A549 (cell line): ENCODE measurements around the gene CUL7.

Experiments used
- BHLHE40 ChIP-seq: IDR thresholded peaks from 2 replicates; pipeline ENCODE4 v1.6.1; 2012; ENCODE audit warnings: low read depth, low read length, inconsistent platforms
- CHD2 ChIP-seq: fragments of 150-350 bp; IDR thresholded peaks from 2 replicates; pipeline ENCODE4 v1.6.1; 2014; ENCODE audit warnings: low read length; ENCODE audit not compliant: partially characterized antibody
- ESRRA ChIP-seq: fragments of 150-350 bp; IDR thresholded peaks from 2 replicates; pipeline ENCODE4 v1.6.1; 2014; ENCODE audit warnings: mild to moderate bottlenecking, low read length, borderline replicate concordance
- GATA3 ChIP-seq: IDR thresholded peaks from 2 replicates; pipeline ENCODE4 v1.6.1; 2012; ENCODE audit warnings: borderline replicate concordance
- HOXA7 ChIP-seq: fragments of 250-450 bp; sonication (Bioruptor Pico); IDR thresholded peaks from 2 replicates; pipeline ENCODE4 v1.5.0; 2020; ENCODE audit warnings: mild to moderate bottlenecking, moderate library complexity
- KDM5A ChIP-seq: fragments of 200-600 bp; sonication (generic); IDR thresholded peaks from 2 replicates; pipeline ENCODE4 v1.6.1; 2016; ENCODE audit warnings: antibody characterized with exemption, mild to moderate bottlenecking
- MAFK ChIP-seq: fragments of 450-650 bp; IDR thresholded peaks from 2 replicates; pipeline ENCODE4 v1.6.1; 2014; ENCODE audit not compliant: partially characterized antibody
- POLR2A ChIP-seq: IDR thresholded peaks from 2 replicates; pipeline ENCODE4 v1.6.1; 2012; ENCODE audit warnings: mild to moderate bottlenecking, low read length
- TF ChIP-seq, protein P1 (sequence below): fragments of >200 bp; sonication (Bioruptor Twin); formaldehyde crosslinking; IDR thresholded peaks from 3 replicates; pipeline ENCODE4 v1.5.1; 2016
- TF ChIP-seq, protein P2 (sequence below): fragments of 200-600 bp; sonication (generic); IDR thresholded peaks from 2 replicates; pipeline ENCODE4 v1.6.1; 2016; ENCODE audit warnings: antibody characterized with exemption, mild to moderate bottlenecking, moderate library complexity
- TF ChIP-seq, protein P3 (sequence below): fragments of 450-650 bp; IDR thresholded peaks from 2 replicates; pipeline ENCODE4 v1.6.1; 2014; ENCODE audit warnings: antibody characterized with exemption
- TF ChIP-seq, protein P4 (sequence below): IDR thresholded peaks from 2 replicates; pipeline ENCODE4 v1.6.1; 2012
- TF ChIP-seq, protein P5 (sequence below): fragments of 150-350 bp; IDR thresholded peaks from 2 replicates; pipeline ENCODE4 v1.6.1; 2014; ENCODE audit warnings: low read depth, mild to moderate bottlenecking, low read length

DNA sequence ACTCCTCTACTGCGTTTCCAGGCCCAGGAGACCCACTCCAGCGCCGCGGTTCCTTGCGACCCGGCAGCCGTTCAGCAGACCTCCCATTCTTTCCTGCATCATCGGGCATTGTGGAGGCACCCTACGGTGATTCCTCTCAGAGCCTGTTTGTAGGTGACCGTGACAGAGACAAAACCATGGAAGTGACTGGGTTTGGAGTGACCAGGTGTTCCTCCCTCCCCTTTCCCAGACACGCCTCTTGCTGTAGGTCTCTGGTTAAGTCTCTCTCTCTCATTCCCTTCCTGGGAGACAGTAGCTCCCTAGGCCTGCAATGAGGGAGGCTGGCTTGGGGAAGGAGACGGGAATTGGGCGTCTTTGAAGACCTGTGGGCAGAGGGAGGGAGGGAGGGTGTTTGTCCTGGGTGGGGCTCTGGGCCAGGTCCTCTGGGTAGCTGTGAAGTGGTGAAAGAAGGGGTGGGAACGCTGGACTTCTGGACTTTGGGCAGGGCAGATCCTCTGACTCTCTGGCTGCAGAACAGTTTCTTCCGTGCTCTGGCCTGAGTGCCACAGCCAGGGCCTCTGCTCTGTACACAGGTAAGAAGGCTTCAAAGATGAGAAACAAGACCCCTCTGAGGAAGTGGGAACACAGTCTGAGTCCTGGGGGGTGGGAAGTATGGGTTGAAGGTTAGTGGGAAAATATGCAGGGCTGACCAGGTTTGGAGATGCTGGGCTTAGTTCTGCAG, 6.5 kb upstream of the CUL7 start:
- TF ChIP-seq, protein P1, sequence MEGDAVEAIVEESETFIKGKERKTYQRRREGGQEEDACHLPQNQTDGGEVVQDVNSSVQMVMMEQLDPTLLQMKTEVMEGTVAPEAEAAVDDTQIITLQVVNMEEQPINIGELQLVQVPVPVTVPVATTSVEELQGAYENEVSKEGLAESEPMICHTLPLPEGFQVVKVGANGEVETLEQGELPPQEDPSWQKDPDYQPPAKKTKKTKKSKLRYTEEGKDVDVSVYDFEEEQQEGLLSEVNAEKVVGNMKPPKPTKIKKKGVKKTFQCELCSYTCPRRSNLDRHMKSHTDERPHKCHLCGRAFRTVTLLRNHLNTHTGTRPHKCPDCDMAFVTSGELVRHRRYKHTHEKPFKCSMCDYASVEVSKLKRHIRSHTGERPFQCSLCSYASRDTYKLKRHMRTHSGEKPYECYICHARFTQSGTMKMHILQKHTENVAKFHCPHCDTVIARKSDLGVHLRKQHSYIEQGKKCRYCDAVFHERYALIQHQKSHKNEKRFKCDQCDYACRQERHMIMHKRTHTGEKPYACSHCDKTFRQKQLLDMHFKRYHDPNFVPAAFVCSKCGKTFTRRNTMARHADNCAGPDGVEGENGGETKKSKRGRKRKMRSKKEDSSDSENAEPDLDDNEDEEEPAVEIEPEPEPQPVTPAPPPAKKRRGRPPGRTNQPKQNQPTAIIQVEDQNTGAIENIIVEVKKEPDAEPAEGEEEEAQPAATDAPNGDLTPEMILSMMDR = no peak
- TF ChIP-seq KDM5A (no peak), HOXA7 (CRISPR knock-in tag) (no peak), POLR2A (no peak), ESRRA (no peak), CHD2 (no peak), MAFK (no peak), GATA3 (no peak), BHLHE40 (no peak)
- TF ChIP-seq, protein P2, sequence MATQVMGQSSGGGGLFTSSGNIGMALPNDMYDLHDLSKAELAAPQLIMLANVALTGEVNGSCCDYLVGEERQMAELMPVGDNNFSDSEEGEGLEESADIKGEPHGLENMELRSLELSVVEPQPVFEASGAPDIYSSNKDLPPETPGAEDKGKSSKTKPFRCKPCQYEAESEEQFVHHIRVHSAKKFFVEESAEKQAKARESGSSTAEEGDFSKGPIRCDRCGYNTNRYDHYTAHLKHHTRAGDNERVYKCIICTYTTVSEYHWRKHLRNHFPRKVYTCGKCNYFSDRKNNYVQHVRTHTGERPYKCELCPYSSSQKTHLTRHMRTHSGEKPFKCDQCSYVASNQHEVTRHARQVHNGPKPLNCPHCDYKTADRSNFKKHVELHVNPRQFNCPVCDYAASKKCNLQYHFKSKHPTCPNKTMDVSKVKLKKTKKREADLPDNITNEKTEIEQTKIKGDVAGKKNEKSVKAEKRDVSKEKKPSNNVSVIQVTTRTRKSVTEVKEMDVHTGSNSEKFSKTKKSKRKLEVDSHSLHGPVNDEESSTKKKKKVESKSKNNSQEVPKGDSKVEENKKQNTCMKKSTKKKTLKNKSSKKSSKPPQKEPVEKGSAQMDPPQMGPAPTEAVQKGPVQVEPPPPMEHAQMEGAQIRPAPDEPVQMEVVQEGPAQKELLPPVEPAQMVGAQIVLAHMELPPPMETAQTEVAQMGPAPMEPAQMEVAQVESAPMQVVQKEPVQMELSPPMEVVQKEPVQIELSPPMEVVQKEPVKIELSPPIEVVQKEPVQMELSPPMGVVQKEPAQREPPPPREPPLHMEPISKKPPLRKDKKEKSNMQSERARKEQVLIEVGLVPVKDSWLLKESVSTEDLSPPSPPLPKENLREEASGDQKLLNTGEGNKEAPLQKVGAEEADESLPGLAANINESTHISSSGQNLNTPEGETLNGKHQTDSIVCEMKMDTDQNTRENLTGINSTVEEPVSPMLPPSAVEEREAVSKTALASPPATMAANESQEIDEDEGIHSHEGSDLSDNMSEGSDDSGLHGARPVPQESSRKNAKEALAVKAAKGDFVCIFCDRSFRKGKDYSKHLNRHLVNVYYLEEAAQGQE = no peak
- TF ChIP-seq, protein P3, sequence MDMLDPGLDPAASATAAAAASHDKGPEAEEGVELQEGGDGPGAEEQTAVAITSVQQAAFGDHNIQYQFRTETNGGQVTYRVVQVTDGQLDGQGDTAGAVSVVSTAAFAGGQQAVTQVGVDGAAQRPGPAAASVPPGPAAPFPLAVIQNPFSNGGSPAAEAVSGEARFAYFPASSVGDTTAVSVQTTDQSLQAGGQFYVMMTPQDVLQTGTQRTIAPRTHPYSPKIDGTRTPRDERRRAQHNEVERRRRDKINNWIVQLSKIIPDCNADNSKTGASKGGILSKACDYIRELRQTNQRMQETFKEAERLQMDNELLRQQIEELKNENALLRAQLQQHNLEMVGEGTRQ = no peak
- TF ChIP-seq, protein P4, sequence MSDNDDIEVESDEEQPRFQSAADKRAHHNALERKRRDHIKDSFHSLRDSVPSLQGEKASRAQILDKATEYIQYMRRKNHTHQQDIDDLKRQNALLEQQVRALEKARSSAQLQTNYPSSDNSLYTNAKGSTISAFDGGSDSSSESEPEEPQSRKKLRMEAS = no peak
- TF ChIP-seq, protein P5, sequence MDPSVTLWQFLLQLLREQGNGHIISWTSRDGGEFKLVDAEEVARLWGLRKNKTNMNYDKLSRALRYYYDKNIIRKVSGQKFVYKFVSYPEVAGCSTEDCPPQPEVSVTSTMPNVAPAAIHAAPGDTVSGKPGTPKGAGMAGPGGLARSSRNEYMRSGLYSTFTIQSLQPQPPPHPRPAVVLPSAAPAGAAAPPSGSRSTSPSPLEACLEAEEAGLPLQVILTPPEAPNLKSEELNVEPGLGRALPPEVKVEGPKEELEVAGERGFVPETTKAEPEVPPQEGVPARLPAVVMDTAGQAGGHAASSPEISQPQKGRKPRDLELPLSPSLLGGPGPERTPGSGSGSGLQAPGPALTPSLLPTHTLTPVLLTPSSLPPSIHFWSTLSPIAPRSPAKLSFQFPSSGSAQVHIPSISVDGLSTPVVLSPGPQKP = no peak
